ENCODE data around the gene EFCAB10. TPM values are rescaled to one million over a fixed set of nuclear protein-coding genes. Genes with fewer than 3 reads are reported as not detected.
A peak's percentile ranks its signal among the peaks of the same experiment; 100 is the strongest.

EFCAB10 gene
- total RNA-seq, 1 experiment from 2014 or later = not detected

DNA sequence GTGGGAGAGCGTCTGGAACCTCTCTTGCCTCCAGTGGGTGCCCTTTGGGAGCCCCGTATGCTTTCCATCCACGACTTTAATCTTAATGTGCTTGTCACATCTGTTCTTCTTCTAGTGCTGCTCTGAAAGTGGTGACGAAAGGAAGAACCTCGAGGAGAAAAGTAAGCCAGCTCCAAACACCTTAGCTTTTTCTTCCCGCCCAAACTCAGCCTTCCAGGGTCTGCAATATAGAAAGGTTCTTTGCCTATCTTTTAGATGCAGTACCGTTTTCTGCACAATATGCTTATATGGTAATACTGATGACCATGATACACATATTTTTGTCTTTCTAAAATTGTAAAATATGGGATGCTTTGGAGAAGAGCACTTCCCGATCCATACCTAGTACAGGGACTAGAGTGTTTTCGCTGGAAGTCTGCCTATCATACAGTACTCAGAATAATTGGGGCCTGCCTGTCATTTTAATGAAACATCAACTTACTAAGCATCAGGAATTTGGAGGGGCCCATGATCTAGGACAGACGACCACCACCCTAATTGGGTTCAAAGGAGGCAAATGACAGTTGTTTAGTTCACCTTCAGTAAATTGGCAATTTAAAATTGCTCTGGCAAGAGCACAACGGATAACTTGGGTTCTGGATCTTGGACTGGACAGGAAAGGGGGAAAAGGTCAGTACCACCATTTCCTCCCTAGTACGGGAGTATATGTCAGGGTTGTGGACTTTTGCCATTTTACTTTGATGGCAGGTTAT, 48.4 kb downstream of the EFCAB10 start:
- BruUV-seq (replicated peaks) = TSS peak; percentile 75
- TF ChIP-seq EZH2 (IDR thresholded peaks at IDR 0.05; ENCODE audit: borderline replicate concordance, low read depth, low read length, poor library complexity, severe bottlenecking) = no peak
- TF ChIP-seq, protein P1, sequence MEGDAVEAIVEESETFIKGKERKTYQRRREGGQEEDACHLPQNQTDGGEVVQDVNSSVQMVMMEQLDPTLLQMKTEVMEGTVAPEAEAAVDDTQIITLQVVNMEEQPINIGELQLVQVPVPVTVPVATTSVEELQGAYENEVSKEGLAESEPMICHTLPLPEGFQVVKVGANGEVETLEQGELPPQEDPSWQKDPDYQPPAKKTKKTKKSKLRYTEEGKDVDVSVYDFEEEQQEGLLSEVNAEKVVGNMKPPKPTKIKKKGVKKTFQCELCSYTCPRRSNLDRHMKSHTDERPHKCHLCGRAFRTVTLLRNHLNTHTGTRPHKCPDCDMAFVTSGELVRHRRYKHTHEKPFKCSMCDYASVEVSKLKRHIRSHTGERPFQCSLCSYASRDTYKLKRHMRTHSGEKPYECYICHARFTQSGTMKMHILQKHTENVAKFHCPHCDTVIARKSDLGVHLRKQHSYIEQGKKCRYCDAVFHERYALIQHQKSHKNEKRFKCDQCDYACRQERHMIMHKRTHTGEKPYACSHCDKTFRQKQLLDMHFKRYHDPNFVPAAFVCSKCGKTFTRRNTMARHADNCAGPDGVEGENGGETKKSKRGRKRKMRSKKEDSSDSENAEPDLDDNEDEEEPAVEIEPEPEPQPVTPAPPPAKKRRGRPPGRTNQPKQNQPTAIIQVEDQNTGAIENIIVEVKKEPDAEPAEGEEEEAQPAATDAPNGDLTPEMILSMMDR (conservative IDR thresholded peaks at IDR 0.05; ENCODE audit: low read depth, low read length) = no peak
- H3K4me3 ChIP-seq (ENCODE audit: low read depth, low read length, poor library complexity, severe bottlenecking) = peak overlapping the region; percentile 90
- POLR2A ChIA-PET (ENCODE audit: low non-redundant PET) = no interaction called here
- peaks cover 6% of the 10 kb centered on the region for H3K4me1 ChIP-seq (ENCODE audit: insufficient read depth, low read length, poor library complexity, severe bottlenecking)
- no peak for DNase-seq (ENCODE audit: low spot score)
- intact Hi-C loops (cut with micrococcal nuclease; ENCODE audit: unreplicated experiment) = no loop called here
- no peaks in the 10 kb centered on the region for H3K9me3 ChIP-seq (ENCODE audit: low read depth, low read length, poor library complexity, severe bottlenecking)
- peak overlapping the region; percentile 89 for H3K27ac ChIP-seq (ENCODE audit: low read depth, low read length, poor library complexity, severe bottlenecking)
- H3K27me3 ChIP-seq (replicated peaks; ENCODE audit: insufficient read depth, low read depth, low read length, poor library complexity) = no peaks in the 10 kb centered on the region
- CTCF ChIA-PET = no interaction called here
- H3K36me3 ChIP-seq (ENCODE audit: insufficient read depth, low read length, poor library complexity, severe bottlenecking) = peaks cover 14% of the 10 kb centered on the region

DNA sequence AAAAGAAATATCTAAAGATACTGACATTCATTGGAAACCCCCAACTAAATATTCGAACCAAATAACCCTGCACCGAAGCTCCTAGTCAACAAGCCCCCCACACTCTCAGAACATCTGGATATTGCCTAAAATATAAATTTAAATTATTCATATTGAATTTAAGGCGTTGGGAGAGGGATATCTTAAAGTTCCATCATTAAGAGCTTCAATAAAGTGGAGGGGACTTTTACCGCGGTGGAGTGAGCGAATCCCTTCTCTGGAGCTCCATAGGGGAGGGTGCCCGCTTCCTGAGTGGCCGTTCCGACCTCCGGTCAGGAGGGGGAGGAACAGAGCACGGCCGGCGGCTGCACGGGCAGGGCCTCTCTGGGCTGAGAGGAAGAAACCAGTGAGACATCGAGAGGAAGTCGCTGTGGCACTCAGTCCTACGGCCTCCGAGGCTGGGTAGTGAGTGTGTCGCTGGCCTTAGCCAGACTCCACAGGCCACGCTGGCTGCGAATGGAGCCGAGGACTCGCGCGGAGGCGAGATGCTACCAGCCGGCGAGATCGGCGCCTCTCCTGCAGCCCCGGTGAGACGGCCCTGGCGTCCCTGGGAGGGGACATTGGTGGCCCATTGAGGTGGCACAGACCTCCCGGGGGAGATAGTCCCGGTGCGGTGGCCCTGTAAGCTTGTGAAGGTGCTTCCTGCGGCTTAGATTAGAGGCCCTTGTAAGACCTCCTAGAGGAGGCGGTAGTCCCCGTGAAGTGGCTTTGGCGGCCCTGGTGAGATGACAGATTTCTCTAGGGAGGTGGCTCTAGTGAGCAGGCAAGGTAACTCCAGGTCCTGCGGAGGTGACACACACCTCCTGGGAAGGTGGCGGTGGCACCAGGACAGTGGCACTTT, 49.3 kb downstream of the EFCAB10 start, which contains the start of gene RINT1:
Gene RINT1 (plus strand): TSS at position 410 of the 880 bp plus-strand sequence. CDS start 115 bp downstream, at position 525.
- ChIA-PET CTCF (interaction anchor here (0.6 to 0.7 kb wide), 3 partner anchors 123 to 551 kb away, joined by 3 to 7 read pairs (median 3); no protein-coding TSS in a partner anchor), POLR2A (ENCODE audit: low non-redundant PET) (interaction anchor here (0.6 to 0.7 kb wide), 2 partner anchors 9 to 117 kb away, joined by 3 read pairs; no protein-coding TSS in a partner anchor)
- no peak for TF ChIP-seq EZH2 (IDR thresholded peaks at IDR 0.05; ENCODE audit: borderline replicate concordance, low read depth, low read length, poor library complexity, severe bottlenecking)
- TF ChIP-seq, protein P1 (conservative IDR thresholded peaks at IDR 0.05; ENCODE audit: low read depth, low read length) = peak; percentile 91
- Histone ChIP-seq H3K27ac (ENCODE audit: low read depth, low read length, poor library complexity, severe bottlenecking) (peak within 1 kb of the TSS; percentile 89), H3K27me3 (replicated peaks; ENCODE audit: insufficient read depth, low read depth, low read length, poor library complexity) (no peaks in the 10 kb centered on the region), H3K4me1 (ENCODE audit: insufficient read depth, low read length, poor library complexity, severe bottlenecking) (peaks cover 6% of the 10 kb centered on the region), H3K36me3 (ENCODE audit: insufficient read depth, low read length, poor library complexity, severe bottlenecking) (peaks cover 7% of the 10 kb centered on the region), H3K4me3 (ENCODE audit: low read depth, low read length, poor library complexity, severe bottlenecking) (peak within 1 kb of the TSS; percentile 90), H3K9me3 (ENCODE audit: low read depth, low read length, poor library complexity, severe bottlenecking) (no peaks in the 10 kb centered on the region)
- BruUV-seq (replicated peaks) = no TSS peak
- peak; percentile 94 for DNase-seq (ENCODE audit: low spot score)
- intact Hi-C loops (cut with micrococcal nuclease; ENCODE audit: unreplicated experiment) = no loop called here

DNA sequence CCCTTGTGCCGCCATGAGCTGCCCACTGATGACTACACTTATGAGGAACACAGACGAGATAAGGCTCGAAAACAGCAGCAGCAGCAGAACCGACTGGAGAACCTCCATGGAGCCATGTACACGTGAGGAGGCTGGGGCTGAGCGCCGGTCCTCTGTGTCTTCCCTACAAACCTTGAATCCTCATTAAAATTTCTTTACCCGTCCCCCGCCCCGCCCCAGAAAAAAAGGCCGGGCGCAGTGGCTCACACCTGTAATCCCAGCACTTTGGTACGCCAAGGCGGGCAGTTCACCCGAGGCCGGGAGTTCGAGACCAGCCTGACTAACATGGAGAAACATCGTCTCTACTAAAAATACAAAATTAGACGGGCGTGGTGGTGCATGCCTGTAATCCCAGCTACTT, 50.7 kb downstream of the EFCAB10 start:
- TF ChIP-seq, protein P1 (conservative IDR thresholded peaks at IDR 0.05; ENCODE audit: low read depth, low read length) = no peak
- TF ChIP-seq EZH2 (IDR thresholded peaks at IDR 0.05; ENCODE audit: borderline replicate concordance, low read depth, low read length, poor library complexity, severe bottlenecking) = no peak
- H3K4me3 ChIP-seq (ENCODE audit: low read depth, low read length, poor library complexity, severe bottlenecking) = no peak overlapping the region
- H3K27ac ChIP-seq (ENCODE audit: low read depth, low read length, poor library complexity, severe bottlenecking) = no peak overlapping the region
- peaks cover 3% of the 10 kb centered on the region for H3K36me3 ChIP-seq (ENCODE audit: insufficient read depth, low read length, poor library complexity, severe bottlenecking)
- no TSS peak for BruUV-seq (replicated peaks)
- H3K4me1 ChIP-seq (ENCODE audit: insufficient read depth, low read length, poor library complexity, severe bottlenecking) = peaks cover 6% of the 10 kb centered on the region
- intact Hi-C loops (cut with micrococcal nuclease; ENCODE audit: unreplicated experiment) = no loop called here
- no peaks in the 10 kb centered on the region for H3K9me3 ChIP-seq (ENCODE audit: low read depth, low read length, poor library complexity, severe bottlenecking)
- POLR2A ChIA-PET (ENCODE audit: low non-redundant PET) = no interaction called here
- H3K27me3 ChIP-seq (replicated peaks; ENCODE audit: insufficient read depth, low read depth, low read length, poor library complexity) = no peaks in the 10 kb centered on the region
- DNase-seq (ENCODE audit: low spot score) = no peak
- CTCF ChIA-PET = no interaction called here
